H1 (cell line): ENCODE measurements around the gene AHI1. TPM values are rescaled to one million over a fixed set of nuclear protein-coding genes. Genes with fewer than 3 reads are reported as not detected.

Experiments used
- CTCF ChIA-PET: fragments of 300-600 bp; sonication (Branson Sonifier 250); formaldehyde crosslinking; loops from one replicate; lab custom pipeline; 2021; ENCODE audit not compliant: partially characterized antibody; lab: Charles Lee
- POLR2A ChIA-PET: fragments of 300-600 bp; sonication (Branson Sonifier 250); formaldehyde crosslinking; loops from one replicate; lab custom pipeline; 2021; ENCODE audit warnings: inconsistent platforms; ENCODE audit not compliant: partially characterized antibody; lab: Charles Lee
- DNase-seq, 2 experiments: peaks; one replicate each; pipeline versions ENCODE4 v3.0.0 to v3.0.0-alpha.2; 2010 to 2022; ENCODE audit warnings: low spot score in 2 of 2, low read depth in 1 of 2, mixed read lengths in 1 of 2
- FAIRE-seq: peaks from 2 replicates; lab custom pipeline; 2011; peaks lifted over from hg19 to GRCh38; lab: Jason Lieb, UNC
- H2AFZ ChIP-seq: 2 replicates; pipeline ENCODE4 v1.8.1; 2012; ENCODE audit warnings: low read length, inconsistent platforms
- H2AK5ac ChIP-seq: 2 replicates; pipeline ENCODE4 v1.6.1; 2013; ENCODE audit warnings: low read depth, low read length
- H2BK120ac ChIP-seq: replicated peaks from 2 replicates; pipeline ENCODE3; 2013; ENCODE audit warnings: low read depth, low read length, inconsistent platforms
- H2BK12ac ChIP-seq: 2 replicates; pipeline ENCODE4 v1.6.1; 2013; ENCODE audit warnings: low read depth, low read length
- H2BK15ac ChIP-seq: 2 replicates; pipeline ENCODE4 v1.6.1; 2013; ENCODE audit warnings: low read length
- H2BK20ac ChIP-seq: 2 replicates; pipeline ENCODE4 v1.6.1; 2013; ENCODE audit warnings: low read length
- H2BK5ac ChIP-seq: 2 replicates; pipeline ENCODE4 v1.6.1; 2013; ENCODE audit warnings: low read depth, low read length
- H3K14ac ChIP-seq: 2 replicates; pipeline ENCODE4 v1.6.1; 2013; ENCODE audit warnings: inconsistent platforms; ENCODE audit not compliant: insufficient read length
- H3K18ac ChIP-seq: 2 replicates; pipeline ENCODE4 v1.6.1; 2013; ENCODE audit warnings: low read length; ENCODE audit errors: extremely low read depth
- H3K23ac ChIP-seq: 2 replicates; pipeline ENCODE4 v1.6.1; 2013; ENCODE audit warnings: inconsistent platforms; ENCODE audit not compliant: insufficient read length
- H3K23me2 ChIP-seq: 2 replicates; pipeline ENCODE4 v1.6.1; 2013; ENCODE audit warnings: low read depth, low read length
- H3K27ac ChIP-seq: 2 replicates; pipeline ENCODE4 v1.6.1; 2011; ENCODE audit warnings: low read depth, low read length, inconsistent platforms
- H3K27me3 ChIP-seq, 4 experiments: replicated peaks in 1 of 4; 1 replicate in 1 of 4; 2 replicates in 3 of 4; pipeline versions ENCODE4 v1.6.1 to v1.8.1; 2011 to 2013; ENCODE audit warnings: low read length in 3 of 4, mild to moderate bottlenecking in 3 of 4, inconsistent platforms in 2 of 4, mixed read lengths in 2 of 4, moderate library complexity in 1 of 4; ENCODE audit not compliant: control insufficient read depth in 3 of 4, insufficient read depth in 3 of 4; ENCODE audit errors: extremely low read depth in 1 of 4
- H3K36me3 ChIP-seq, 4 experiments: 2 replicates each; pipeline versions ENCODE4 v1.6.1 to v1.8.1; 2011 to 2013; ENCODE audit warnings: mild to moderate bottlenecking in 4 of 4, low read length in 3 of 4, moderate library complexity in 2 of 4, control low read depth in 1 of 4, inconsistent platforms in 1 of 4; ENCODE audit not compliant: insufficient read depth in 4 of 4, control insufficient read depth in 2 of 4
- H3K4ac ChIP-seq: replicated peaks from 2 replicates; pipeline ENCODE3; 2013; ENCODE audit warnings: low read length, low read depth, mixed read lengths, inconsistent platforms; ENCODE audit not compliant: insufficient read length
- H3K4me1 ChIP-seq, 4 experiments: replicated peaks in 1 of 4; 1 replicate in 1 of 4; 2 replicates in 3 of 4; pipeline versions ENCODE4 v1.6.1 to v1.8.1; 2011 to 2013; ENCODE audit warnings: low read length in 3 of 4, inconsistent platforms in 2 of 4, mixed read lengths in 1 of 4; ENCODE audit not compliant: insufficient read depth in 4 of 4, control insufficient read depth in 3 of 4
- H3K4me2 ChIP-seq, 2 experiments: 2 replicates each; pipeline versions ENCODE4 v1.6.1 to v1.8.1; 2011 to 2013; ENCODE audit warnings: low read depth in 2 of 2, low read length in 2 of 2, control low read depth in 1 of 2, inconsistent platforms in 1 of 2, mild to moderate bottlenecking in 1 of 2; ENCODE audit not compliant: insufficient read depth in 1 of 2
- H3K4me3 ChIP-seq, 4 experiments: fragments of 200-600, 300-600 bp in 1 of 4; sonication (generic), shearing (Covaris generic), sonication (Bioruptor Twin) in 1 of 4; 2 replicates each; pipeline versions ENCODE4 v1.5.1 to v1.8.1; 2011 to 2016; ENCODE audit warnings: low read length in 4 of 4, low read depth in 3 of 4, control low read depth in 2 of 4, inconsistent platforms in 2 of 4, mild to moderate bottlenecking in 2 of 4, mixed read lengths in 1 of 4, moderate library complexity in 1 of 4; ENCODE audit not compliant: insufficient read depth in 2 of 4; ENCODE audit errors: extremely low read depth in 1 of 4
- H3K56ac ChIP-seq: replicated peaks from 2 replicates; pipeline ENCODE3; 2013; ENCODE audit warnings: low read depth, mild to moderate bottlenecking, mixed read lengths, low read length, inconsistent platforms; ENCODE audit not compliant: insufficient read length
- H3K79me1 ChIP-seq: 2 replicates; pipeline ENCODE4 v1.6.1; 2013; ENCODE audit warnings: low read depth, low read length, control low read depth
- H3K79me2 ChIP-seq, 2 experiments: 2 replicates each; pipeline versions ENCODE4 v1.6.1 to v1.8.1; 2012 to 2013; ENCODE audit warnings: low read length in 2 of 2, mild to moderate bottlenecking in 2 of 2, inconsistent platforms in 1 of 2; ENCODE audit not compliant: insufficient read depth in 2 of 2, control insufficient read depth in 1 of 2
- H3K9ac ChIP-seq, 4 experiments: replicated peaks in 1 of 4; 1 replicate in 1 of 4; 2 replicates in 3 of 4; pipeline versions ENCODE4 v1.6.1 to v1.8.1; 2011 to 2013; ENCODE audit warnings: low read depth in 3 of 4, low read length in 3 of 4, control low read depth in 2 of 4, mild to moderate bottlenecking in 2 of 4, moderate library complexity in 2 of 4, inconsistent platforms in 1 of 4; ENCODE audit errors: extremely low read depth in 1 of 4
- H3K9me3 ChIP-seq, 2 experiments: 2 replicates each; pipeline versions ENCODE4 v1.6.1 to v1.8.1; 2012 to 2013; ENCODE audit warnings: mild to moderate bottlenecking in 2 of 2, moderate library complexity in 2 of 2, control low read depth in 1 of 2, inconsistent platforms in 1 of 2, low read depth in 1 of 2, low read length in 1 of 2, mixed read lengths in 1 of 2; ENCODE audit not compliant: insufficient read depth in 2 of 2
- H4K20me1 ChIP-seq, 2 experiments: replicated peaks in 1 of 2; 2 replicates each; pipeline versions ENCODE3 to v1.8.1; 2011 to 2013; ENCODE audit warnings: inconsistent platforms in 2 of 2, low read length in 2 of 2, mild to moderate bottlenecking in 1 of 2; ENCODE audit not compliant: insufficient read depth in 2 of 2, control insufficient read depth in 1 of 2
- H4K5ac ChIP-seq: 2 replicates; pipeline ENCODE4 v1.6.1; 2013; ENCODE audit warnings: low read length, low read depth, mixed read lengths, inconsistent platforms; ENCODE audit not compliant: insufficient read length
- H4K8ac ChIP-seq: 2 replicates; pipeline ENCODE4 v1.8.0; 2013; ENCODE audit warnings: mild to moderate bottlenecking, moderate library complexity, low read length, inconsistent platforms; ENCODE audit not compliant: insufficient read depth; ENCODE audit errors: extremely low read depth
- H4K91ac ChIP-seq: replicated peaks from 2 replicates; pipeline ENCODE3; 2013; ENCODE audit warnings: low read length, mixed read lengths, inconsistent platforms; ENCODE audit not compliant: insufficient read length
- WGBS, 2 experiments: shearing (Covaris generic) in 1 of 2; methylation state at CpG; one replicate each; pipeline versions ENCODE4 v1.1.6 to v1.1.7; 2013 to 2015; ENCODE audit warnings: low lambda C conversion rate in 2 of 2, mixed read lengths in 2 of 2, inconsistent platforms in 1 of 2, low coverage in 1 of 2, missing lambda C conversion rate in 1 of 2; ENCODE audit not compliant: insufficient replicate concordance in 2 of 2, insufficient coverage in 1 of 2, insufficient read length in 1 of 2; ENCODE audit errors: extremely low coverage in 1 of 2, missing lambda C conversion rate in 1 of 2; 5-methylcytosine and 5-hydroxymethylcytosine counted together
- polyA plus RNA-seq, 7 experiments: library from polyadenylated mRNA; depleted of rRNA in 3 of 7; stranded (reverse) in 5 of 7; unstranded in 2 of 7; fragments of >200 nt in 5 of 7; fragments of 200-250 nt in 2 of 7; gene quantifications; 1 replicate in 5 of 7; 2 replicates in 1 of 7; 4 replicates in 1 of 7; pipeline versions ENCODE4 v1.2.1 to v1.2.3, GENCODE V29; 2011 to 2013; ENCODE audit warnings: missing spikeins in 2 of 7, mixed read lengths in 2 of 7
- total RNA-seq: library from RNA; stranded (reverse); fragmentation: NEBNext Ultra II Directional; extraction: Animal tissue kit (Norgen Biotek cat#: 25700); gene quantifications from 2 replicates; pipeline ENCODE4 v1.2.1, GENCODE V29; 2021
- TF ChIP-seq, protein P1 (sequence below): IDR thresholded peaks from 2 replicates; pipeline ENCODE4 v1.6.1; 2012; ENCODE audit warnings: low read length, inconsistent platforms

Gene AHI1
- total and polyA plus RNA-seq, 2 of the 8 experiments (the other 6 are each of a cell fraction or from before 2014, with no cell fraction given), result 4.2 to 19.6 TPM

DNA sequence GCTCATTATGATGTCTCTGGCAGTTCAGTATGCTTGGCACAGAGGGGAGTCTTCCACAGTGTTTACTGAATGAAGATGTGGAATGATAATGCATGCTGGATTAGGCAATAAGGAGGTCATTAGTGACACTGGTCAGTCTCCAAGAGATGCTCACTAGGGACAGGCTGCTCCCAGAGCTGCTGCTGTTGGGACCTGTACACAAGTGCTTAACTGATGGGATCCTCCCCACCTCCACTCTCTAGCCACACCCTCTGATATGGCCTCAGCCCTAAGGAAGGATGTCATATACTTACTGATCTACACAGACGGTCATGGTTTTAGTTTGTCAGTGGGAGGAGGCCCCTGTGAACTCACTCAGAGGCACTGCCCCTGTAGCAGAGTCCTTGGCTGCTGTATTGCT is 243.1 kb downstream of the AHI1 start:
- Histone ChIP-seq H3K9ac (no peak overlapping the region), H2BK120ac (no peak overlapping the region), H2BK15ac (peak overlapping the region; percentile 21), H3K23ac (no peak overlapping the region), H3K36me3 (no peaks in the 10 kb centered on the region), H2BK12ac (no peak overlapping the region), H2AK5ac (no peak overlapping the region), H3K9me3 (no peaks in the 10 kb centered on the region), H4K5ac (no peak overlapping the region), H2BK20ac (0 out of 2 replicates have a peak overlapping the region, but pooled peaks have one; percentile 13), H3K56ac (no peak overlapping the region), H3K18ac (no peak overlapping the region), H3K23me2 (no peaks in the 10 kb centered on the region), H4K20me1 (no peaks in the 10 kb centered on the region), H3K79me2 (no peaks in the 10 kb centered on the region), H3K4me3 (no peak overlapping the region), H2BK5ac (0 out of 2 replicates have a peak overlapping the region, but pooled peaks have one; percentile 3), H3K14ac (no peak overlapping the region), H3K79me1 (no peaks in the 10 kb centered on the region), H4K91ac (no peak overlapping the region), H4K8ac (no peak overlapping the region), H3K4me2 (no peak overlapping the region), H3K4me1 (peaks cover 4 to 28% (median 24%) of the 10 kb centered on the region in 4 experiments), H3K27me3 (no peaks in the 10 kb centered on the region), H3K27ac (no peak overlapping the region), H3K4ac (no peak overlapping the region), H2AFZ (no peak overlapping the region)
- ChIA-PET POLR2A (no interaction called here), CTCF (no interaction called here)
- no peak for DNase-seq
- no peak for FAIRE-seq
- 88% methylated on average over 1 of the region's 1 CpG; no CpG with 5 or more reads in 1 of the 2 experiments for whole genome bisulfite sequencing, 2 experiments
- TF ChIP-seq, protein P1, sequence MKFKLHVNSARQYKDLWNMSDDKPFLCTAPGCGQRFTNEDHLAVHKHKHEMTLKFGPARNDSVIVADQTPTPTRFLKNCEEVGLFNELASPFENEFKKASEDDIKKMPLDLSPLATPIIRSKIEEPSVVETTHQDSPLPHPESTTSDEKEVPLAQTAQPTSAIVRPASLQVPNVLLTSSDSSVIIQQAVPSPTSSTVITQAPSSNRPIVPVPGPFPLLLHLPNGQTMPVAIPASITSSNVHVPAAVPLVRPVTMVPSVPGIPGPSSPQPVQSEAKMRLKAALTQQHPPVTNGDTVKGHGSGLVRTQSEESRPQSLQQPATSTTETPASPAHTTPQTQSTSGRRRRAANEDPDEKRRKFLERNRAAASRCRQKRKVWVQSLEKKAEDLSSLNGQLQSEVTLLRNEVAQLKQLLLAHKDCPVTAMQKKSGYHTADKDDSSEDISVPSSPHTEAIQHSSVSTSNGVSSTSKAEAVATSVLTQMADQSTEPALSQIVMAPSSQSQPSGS, result no peak
